Subcutaneous adipose tissue (tissue), 4 donors: ENCODE measurements around the gene GPRC5D. TPM values are rescaled to one million over a fixed set of nuclear protein-coding genes. Genes with fewer than 3 reads are reported as not detected.

ENCODE experiments used
- total RNA-seq, 4 donors: library from RNA; depleted of rRNA; stranded (reverse); fragments of >200 nt; gene quantifications; one replicate each; pipeline ENCODE4 v1.1.0, GENCODE V29; 2016
- TF ChIP-seq, protein P1 (sequence below): fragments of 450-650 bp; IDR thresholded peaks from one replicate; pipeline ENCODE4 v1.5.1; 2016; ENCODE audit warnings: low read depth, mild to moderate bottlenecking, control low read depth, antibody characterized with exemption, moderate library complexity

The GPRC5D gene
- total RNA-seq, 4 donors from 2014 or later = 1.8 TPM; not detected in 3

DNA sequence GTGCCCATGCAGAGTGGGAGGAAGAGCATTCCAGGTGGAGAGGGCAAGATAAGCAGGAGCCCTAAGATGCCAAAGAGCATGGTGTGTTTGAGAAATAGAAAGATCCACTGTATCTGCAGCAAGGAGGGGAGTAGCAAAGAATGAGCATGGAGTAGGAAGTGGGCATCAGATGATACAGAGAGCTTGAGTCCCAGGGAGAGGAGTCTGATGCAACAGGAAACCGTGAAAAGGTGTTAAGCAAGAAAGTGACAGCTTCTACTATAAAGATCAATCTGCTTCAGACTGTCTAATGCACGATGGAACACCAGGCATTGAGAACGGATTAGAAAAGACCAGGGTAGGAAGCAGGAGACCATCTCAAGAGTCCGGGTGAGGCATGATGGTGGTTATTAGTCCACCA is 12.3 kb upstream of the GPRC5D start:
- TF ChIP-seq, protein P1, sequence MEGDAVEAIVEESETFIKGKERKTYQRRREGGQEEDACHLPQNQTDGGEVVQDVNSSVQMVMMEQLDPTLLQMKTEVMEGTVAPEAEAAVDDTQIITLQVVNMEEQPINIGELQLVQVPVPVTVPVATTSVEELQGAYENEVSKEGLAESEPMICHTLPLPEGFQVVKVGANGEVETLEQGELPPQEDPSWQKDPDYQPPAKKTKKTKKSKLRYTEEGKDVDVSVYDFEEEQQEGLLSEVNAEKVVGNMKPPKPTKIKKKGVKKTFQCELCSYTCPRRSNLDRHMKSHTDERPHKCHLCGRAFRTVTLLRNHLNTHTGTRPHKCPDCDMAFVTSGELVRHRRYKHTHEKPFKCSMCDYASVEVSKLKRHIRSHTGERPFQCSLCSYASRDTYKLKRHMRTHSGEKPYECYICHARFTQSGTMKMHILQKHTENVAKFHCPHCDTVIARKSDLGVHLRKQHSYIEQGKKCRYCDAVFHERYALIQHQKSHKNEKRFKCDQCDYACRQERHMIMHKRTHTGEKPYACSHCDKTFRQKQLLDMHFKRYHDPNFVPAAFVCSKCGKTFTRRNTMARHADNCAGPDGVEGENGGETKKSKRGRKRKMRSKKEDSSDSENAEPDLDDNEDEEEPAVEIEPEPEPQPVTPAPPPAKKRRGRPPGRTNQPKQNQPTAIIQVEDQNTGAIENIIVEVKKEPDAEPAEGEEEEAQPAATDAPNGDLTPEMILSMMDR = no peak

DNA sequence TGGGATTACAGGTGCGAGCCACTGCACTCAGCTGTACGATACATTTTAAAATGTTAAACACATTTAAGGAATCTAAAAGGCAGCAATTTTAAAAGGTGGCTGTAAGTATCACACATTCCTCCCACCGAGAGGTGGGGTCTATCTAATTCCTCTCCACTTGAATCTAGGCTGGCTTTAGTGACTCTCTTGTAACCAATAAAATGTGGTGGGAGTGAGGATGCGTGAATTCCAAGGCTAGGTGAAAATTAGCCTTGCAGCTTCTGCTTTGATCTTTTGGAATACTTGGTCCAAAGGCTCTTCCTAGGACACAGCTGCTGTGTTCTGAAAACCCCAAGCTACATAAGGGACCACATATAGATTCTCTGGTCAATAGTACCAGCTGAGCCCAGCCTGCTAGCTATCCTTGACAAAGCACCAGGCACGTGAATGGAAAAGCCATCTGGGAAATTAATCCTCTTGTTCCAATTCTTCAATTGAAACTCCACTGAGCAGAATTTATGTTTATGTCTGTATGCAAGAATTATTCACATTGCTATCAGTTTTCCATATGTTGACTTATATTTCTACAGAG is 8.8 kb upstream of the GPRC5D start:
- TF ChIP-seq, protein P1 = no peak

DNA sequence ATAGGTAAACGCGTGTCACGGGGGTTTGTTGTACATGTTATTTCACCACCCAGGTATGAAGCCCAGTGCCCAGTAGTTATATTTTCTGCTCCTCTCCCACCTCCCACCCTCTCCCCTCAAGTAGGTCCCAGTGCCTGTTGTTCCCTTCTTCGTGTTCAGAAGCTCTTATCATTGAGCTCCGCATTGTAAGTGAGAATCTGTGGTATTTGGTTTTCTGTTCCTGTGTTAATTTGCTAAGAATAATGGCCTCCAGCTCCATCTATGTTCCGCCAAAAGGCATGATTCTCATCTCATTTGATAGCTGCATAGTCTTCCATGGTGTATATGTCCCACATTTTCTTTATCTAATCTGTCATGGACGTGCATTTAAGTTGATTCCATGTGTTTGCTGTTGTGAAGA is 6.9 kb upstream of the GPRC5D start:
- TF ChIP-seq, protein P1 = no peak

DNA sequence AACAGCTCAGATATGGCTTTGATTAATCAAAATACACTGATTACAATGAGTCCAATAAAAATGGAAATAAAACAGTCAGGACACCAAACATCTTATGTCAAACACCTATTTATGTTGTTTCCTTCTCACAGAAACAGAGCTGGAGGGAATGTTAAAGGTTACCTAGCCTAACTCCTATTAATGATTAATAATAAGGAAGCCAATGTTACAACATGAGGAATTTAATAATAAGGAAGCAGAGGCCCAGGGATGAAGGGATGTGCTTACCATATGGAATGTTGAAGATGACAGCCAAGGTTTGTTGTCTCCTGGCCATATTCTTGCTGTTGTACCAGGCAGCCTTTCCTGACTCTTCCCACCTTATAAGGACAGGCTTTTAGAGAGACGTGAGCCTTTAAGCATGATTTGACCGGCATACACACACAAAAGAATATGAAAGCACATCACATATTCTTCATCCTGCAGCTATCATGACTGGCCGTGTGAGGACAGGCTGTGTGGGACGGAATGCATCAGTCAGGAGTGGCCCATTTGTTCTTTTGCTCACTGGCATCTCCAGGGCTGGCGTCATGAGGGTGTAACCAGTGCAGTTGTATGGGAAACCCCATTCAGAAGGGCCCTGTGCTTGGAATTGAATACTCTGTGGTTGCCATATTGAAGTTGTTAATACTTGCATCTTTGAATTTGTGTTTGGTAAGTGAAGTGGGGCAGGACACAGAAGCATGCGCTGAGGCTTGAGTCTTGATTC is 3.1 kb upstream of the GPRC5D start:
- TF ChIP-seq, protein P1 = no peak

DNA sequence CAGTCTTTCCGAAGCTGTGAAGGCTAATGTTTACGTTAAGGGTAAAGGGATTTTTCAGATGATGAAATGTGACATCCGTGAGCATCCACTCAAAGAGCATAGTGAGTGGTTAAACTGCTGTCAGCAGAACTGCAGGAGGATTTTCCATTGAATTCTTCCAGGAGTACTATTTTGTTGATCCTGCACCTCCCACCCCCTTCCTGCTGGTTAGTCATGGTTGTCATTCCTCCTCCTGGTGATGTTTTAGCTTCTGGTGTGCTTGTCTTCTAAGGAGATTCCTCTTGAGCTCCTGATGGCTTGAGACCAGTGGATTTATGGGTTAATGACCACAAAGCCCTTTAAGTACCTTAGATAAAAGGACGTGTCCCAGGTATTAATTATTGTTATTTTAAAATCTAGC is 2.4 kb upstream of the GPRC5D start:
- TF ChIP-seq, protein P1 = no peak

DNA sequence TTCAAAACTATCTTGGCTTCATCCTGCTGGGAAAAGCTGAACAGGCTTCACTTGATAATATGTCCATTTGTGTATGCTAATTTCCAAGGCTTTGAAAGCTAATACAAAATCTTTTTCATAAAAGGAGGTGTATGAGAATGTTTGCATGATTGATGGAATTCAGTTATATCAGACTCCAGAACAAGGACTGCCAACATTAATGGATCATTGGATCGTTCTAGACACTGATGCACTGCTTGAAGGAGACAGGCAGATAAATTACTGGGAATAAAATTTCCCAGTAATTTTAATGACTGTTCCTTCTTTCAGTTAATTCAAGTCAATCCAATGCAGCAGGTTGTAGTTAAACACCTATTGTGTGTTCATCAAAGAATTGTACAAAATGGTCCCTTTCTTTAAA is 466 bp downstream of the GPRC5D start:
- TF ChIP-seq, protein P1 = no peak

DNA sequence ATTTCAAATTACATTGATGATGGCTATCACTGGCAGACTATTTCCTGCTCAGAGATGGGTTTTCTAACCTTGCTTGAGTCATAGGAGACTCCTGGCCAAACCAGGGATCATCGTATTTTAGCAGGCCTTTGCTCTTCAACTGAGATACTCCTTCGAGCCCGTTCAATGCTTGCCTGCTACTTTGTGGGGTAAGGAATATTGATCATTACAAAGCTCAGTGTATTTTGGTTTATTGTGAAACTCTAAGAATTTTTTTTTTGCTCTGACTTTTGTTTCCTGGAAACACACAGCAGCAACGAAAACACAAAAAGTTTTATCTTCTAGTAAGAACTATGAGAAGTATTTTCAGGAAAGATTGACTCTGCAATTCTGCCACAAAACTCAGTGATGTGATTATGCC is 4.1 kb downstream of the GPRC5D start:
- TF ChIP-seq, protein P1 = no peak
